Erythroblast (primary cell): ENCODE measurements around the gene STAT4.

Source experiments
- GATA1 ChIP-seq: IDR thresholded peaks from 2 replicates; pipeline ENCODE4 v1.6.1; 2011; ENCODE audit warnings: low read depth, mild to moderate bottlenecking, control low read depth, low read length, moderate library complexity
- POLR2A ChIP-seq: IDR thresholded peaks from 2 replicates; pipeline ENCODE4 v1.6.1; 2011; ENCODE audit warnings: mild to moderate bottlenecking, low read length

- TF ChIP-seq POLR2A = no peak
- TF ChIP-seq GATA1 = no peak
Observed at GRCh38 chr2:191013682-191013931, 137.2 kb downstream of the STAT4 start.
